Retinal pigment epithelial cell (primary cell): Measurements from ENCODE around the gene OTULIN.

Experiments used
- DNase-seq: peaks from one replicate; pipeline ENCODE4 v3.0.0-alpha.2; 2010; ENCODE audit warnings: low read depth
- H3K4me3 ChIP-seq: 2 replicates; pipeline ENCODE4 v1.5.1; 2011; ENCODE audit warnings: mild to moderate bottlenecking, low read length, control low read depth, moderate library complexity
- CTCF ChIP-seq: conservative IDR thresholded peaks from 2 replicates; pipeline ENCODE4 v1.5.1; 2011; ENCODE audit warnings: low read depth, low read length, control low read depth, inconsistent platforms

Gene OTULIN

GRCh38 chr5:14732991-14733390, 68.5 kb downstream of the OTULIN start:
- no peak for TF ChIP-seq CTCF
- DNase-seq, result no peak
- no peak overlapping the region for H3K4me3 ChIP-seq

GRCh38 chr5:14733661-14734060, 69.1 kb downstream of the OTULIN start:
- H3K4me3 ChIP-seq, result no peak overlapping the region
- TF ChIP-seq CTCF, result no peak
- DNase-seq, result no peak

GRCh38 chr5:14734396-14734795, 69.9 kb downstream of the OTULIN start:
- H3K4me3 ChIP-seq, result no peak overlapping the region
- TF ChIP-seq CTCF, result no peak
- DNase-seq, result no peak

- TF ChIP-seq CTCF, result no peak
- H3K4me3 ChIP-seq, result no peak overlapping the region
- no peak for DNase-seq
These were observed 71.4 kb downstream of the OTULIN start for GRCh38 chr5:14735944-14736343.

- no peak overlapping the region for H3K4me3 ChIP-seq
- TF ChIP-seq CTCF, result no peak
- DNase-seq, result no peak
These were observed 72.8 kb downstream of the OTULIN start for GRCh38 chr5:14737291-14737690.

- H3K4me3 ChIP-seq, result no peak overlapping the region
- no peak for TF ChIP-seq CTCF
- DNase-seq, result no peak
These were observed 73.5 kb downstream of the OTULIN start for GRCh38 chr5:14738050-14738449.

- TF ChIP-seq CTCF, result no peak
- DNase-seq, result no peak
These were observed 75.0 kb downstream of the OTULIN start for GRCh38 chr5:14739538-14739937.

More at GRCh38 chr5:14739538-14739937, 75.0 kb downstream of the OTULIN start:
- no peak overlapping the region for H3K4me3 ChIP-seq
